Liver (tissue), 9 donors: Measurements from ENCODE around the gene LSMEM2. TPM values are rescaled to one million over a fixed set of nuclear protein-coding genes. Genes with fewer than 3 reads are reported as not detected.
A peak's percentile ranks its signal among the peaks of the same experiment; 100 is the strongest.

ENCODE experiments used
- DNase-seq: peaks from one replicate; pipeline ENCODE4 v3.0.0-alpha.2; 2017; ENCODE audit warnings: low spot score
- H3K27ac ChIP-seq, 2 donors: one replicate each; pipeline ENCODE4 v1.7.0; 2013; ENCODE audit warnings: inconsistent platforms in 2 of 2, low read length in 2 of 2, control low read depth in 1 of 2, low read depth in 1 of 2, mild to moderate bottlenecking in 1 of 2
- H3K27me3 ChIP-seq, 4 donors: one replicate each; pipeline versions ENCODE4 v1.6.1 to v1.7.0; 2013; ENCODE audit warnings: low read length in 3 of 4, inconsistent platforms in 1 of 4, mild to moderate bottlenecking in 1 of 4, moderate library complexity in 1 of 4; ENCODE audit not compliant: control insufficient read depth in 4 of 4, insufficient read depth in 4 of 4
- H3K36me3 ChIP-seq, 4 donors: one replicate each; pipeline versions ENCODE4 v1.6.1 to v1.7.0; 2013; ENCODE audit warnings: low read length in 3 of 4, mild to moderate bottlenecking in 3 of 4, low read depth in 1 of 4, moderate library complexity in 1 of 4; ENCODE audit not compliant: control insufficient read depth in 4 of 4, insufficient read depth in 3 of 4
- H3K4me1 ChIP-seq, 4 donors: one replicate each; pipeline versions ENCODE4 v1.6.1 to v1.7.0; 2013; ENCODE audit warnings: low read length in 3 of 4, mild to moderate bottlenecking in 3 of 4, moderate library complexity in 1 of 4; ENCODE audit not compliant: control insufficient read depth in 4 of 4, insufficient read depth in 4 of 4
- H3K4me3 ChIP-seq, 3 donors: one replicate each; pipeline versions ENCODE4 v1.6.1 to v1.7.0; 2013; ENCODE audit warnings: low read length in 3 of 3, control low read depth in 1 of 3, low read depth in 1 of 3, mild to moderate bottlenecking in 1 of 3
- H3K9ac ChIP-seq, 2 donors: one replicate each; pipeline ENCODE4 v1.7.0; 2013; ENCODE audit warnings: low read length in 2 of 2, mild to moderate bottlenecking in 2 of 2, moderate library complexity in 2 of 2, control low read depth in 1 of 2, low read depth in 1 of 2
- H3K9me3 ChIP-seq, 4 donors: one replicate each; pipeline versions ENCODE4 v1.6.1 to v1.7.0; 2013; ENCODE audit warnings: low read length in 3 of 4; ENCODE audit not compliant: control insufficient read depth in 4 of 4
- EGR1 ChIP-seq, 2 donors: IDR thresholded peaks; 2 replicates each; pipeline ENCODE4 v1.6.1; 2016 to 2018; ENCODE audit warnings: antibody characterized with exemption in 2 of 2, low read depth in 2 of 2
- FOXA1 ChIP-seq: IDR thresholded peaks from 2 replicates; pipeline ENCODE4 v1.6.1; 2016; ENCODE audit warnings: antibody characterized with exemption
- FOXA2 ChIP-seq: IDR thresholded peaks from 2 replicates; pipeline ENCODE4 v1.6.1; 2016; ENCODE audit warnings: antibody characterized with exemption
- GABPA ChIP-seq, 2 donors: IDR thresholded peaks in 1 of 2; conservative IDR thresholded peaks in 1 of 2; 2 replicates each; pipeline ENCODE4 v1.6.1; 2016; ENCODE audit warnings: antibody characterized with exemption in 2 of 2, mild to moderate bottlenecking in 1 of 2, moderate library complexity in 1 of 2
- HNF4A ChIP-seq, 2 donors: conservative IDR thresholded peaks; 2 replicates each; pipeline ENCODE4 v1.6.1; 2016; ENCODE audit warnings: antibody characterized with exemption in 2 of 2, mild to moderate bottlenecking in 2 of 2
- HNF4G ChIP-seq: IDR thresholded peaks from 2 replicates; pipeline ENCODE4 v1.6.1; 2016; ENCODE audit warnings: antibody characterized with exemption
- JUND ChIP-seq, 2 donors: IDR thresholded peaks; 2 replicates each; pipeline ENCODE4 v1.6.1; 2016; ENCODE audit warnings: antibody characterized with exemption in 2 of 2
- NR2F2 ChIP-seq: IDR thresholded peaks from 2 replicates; pipeline ENCODE4 v1.6.1; 2016; ENCODE audit warnings: antibody characterized with exemption
- RAD21 ChIP-seq, 2 donors: IDR thresholded peaks; 2 replicates each; pipeline ENCODE4 v1.6.1; 2016; ENCODE audit warnings: antibody characterized with exemption in 2 of 2, mild to moderate bottlenecking in 2 of 2
- RXRA ChIP-seq, 2 donors: IDR thresholded peaks; 2 replicates each; pipeline ENCODE4 v1.6.1; 2017 to 2018; ENCODE audit warnings: antibody characterized with exemption in 2 of 2, mild to moderate bottlenecking in 1 of 2
- SP1 ChIP-seq: IDR thresholded peaks from 2 replicates; pipeline ENCODE4 v1.6.1; 2018; ENCODE audit warnings: antibody characterized with exemption, mild to moderate bottlenecking
- TAF1 ChIP-seq: conservative IDR thresholded peaks from 2 replicates; pipeline ENCODE4 v1.6.1; 2016; ENCODE audit warnings: antibody characterized with exemption, mild to moderate bottlenecking
- YY1 ChIP-seq: IDR thresholded peaks from 2 replicates; pipeline ENCODE4 v1.6.1; 2016; ENCODE audit warnings: antibody characterized with exemption, mild to moderate bottlenecking
- WGBS: extraction: QIAGEN DNeasy Blood & Tissue Kit; methylation state at CpG from one replicate; pipeline ENCODE4 v1.1.7; 2013; 5-methylcytosine and 5-hydroxymethylcytosine counted together
- polyA plus RNA-seq, 2 donors: library from polyadenylated mRNA; stranded (reverse) in 1 of 2; unstranded in 1 of 2; fragments of 200-250 nt in 1 of 2; fragments of >200 nt in 1 of 2; fragmentation: Nextera tagmentation in 1 of 2; extraction: Ambion mirVana in 1 of 2; gene quantifications; one replicate each; pipeline versions ENCODE4 v1.2.1 to v1.2.3, GENCODE V29; 2013 to 2015
- total RNA-seq, 2 donors: library from RNA; depleted of rRNA; stranded (reverse); fragments of >200 nt; gene quantifications; one replicate each; pipeline ENCODE4 v1.2.3, GENCODE V29; 2014
- TF ChIP-seq, protein P1 (sequence below): IDR thresholded peaks from 2 replicates; pipeline ENCODE4 v1.6.1; 2016; ENCODE audit warnings: antibody characterized with exemption, mild to moderate bottlenecking
- TF ChIP-seq, protein P2 (sequence below): IDR thresholded peaks from 2 replicates; pipeline ENCODE4 v1.6.1; 2016; ENCODE audit warnings: antibody characterized with exemption
- TF ChIP-seq, protein P3 (sequence below): IDR thresholded peaks from 2 replicates; pipeline ENCODE4 v1.6.1; 2016; ENCODE audit warnings: antibody characterized with exemption
- TF ChIP-seq, protein P4 (sequence below): fragments of 150-350 bp; IDR thresholded peaks from 2 replicates; pipeline ENCODE4 v1.5.1; 2017; ENCODE audit warnings: improper control_type of control experiment, low read depth, low read length; ENCODE audit not compliant: missing input control
- TF ChIP-seq, protein P5 (sequence below): IDR thresholded peaks from 2 replicates; pipeline ENCODE4 v1.6.1; 2016; ENCODE audit warnings: antibody characterized with exemption
- donor health status: healthy.
- donor health status: healthy.
- donor health status: healthy.
- donor health status: healthy.
- donor health status: healthy.

LSMEM2 gene
- total and polyA plus RNA-seq, 4 donors = 0.03 to 0.08 TPM; not detected in 2

DNA sequence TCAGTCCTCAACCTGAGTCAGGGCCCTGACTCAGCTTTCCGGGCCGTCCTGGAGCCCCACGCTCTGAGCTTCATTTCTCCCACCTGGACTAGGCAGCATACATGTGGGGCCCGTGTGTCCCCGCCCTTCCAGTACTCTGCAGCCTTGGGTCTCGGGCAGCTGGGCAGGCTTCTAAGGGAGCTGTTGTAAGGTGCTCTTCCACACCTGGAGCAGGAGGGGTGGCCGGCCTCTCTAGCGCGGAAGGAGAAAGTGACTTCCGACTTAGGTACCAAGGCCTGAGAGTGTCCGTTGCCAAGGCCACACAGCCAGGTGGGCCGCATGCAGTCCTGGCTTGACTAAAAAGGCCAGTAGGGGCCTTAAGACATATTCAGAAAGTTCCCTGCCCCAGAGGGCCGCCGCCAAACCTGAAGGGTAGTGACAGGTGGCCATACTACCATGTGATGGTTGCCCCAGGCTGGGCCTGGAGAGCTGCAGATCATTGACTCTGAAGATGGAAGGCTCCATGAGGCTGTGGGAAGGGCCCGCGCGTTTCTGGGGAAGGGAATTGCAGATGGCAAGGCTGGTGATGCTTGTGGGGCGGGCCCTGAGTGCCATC, 19.4 kb upstream of the LSMEM2 start:
- Histone ChIP-seq H3K9me3 (no peaks in the 10 kb centered on the region), H3K4me3 (no peak overlapping the region), H3K36me3 (peaks cover 11 to 21% (median 15%) of the 10 kb centered on the region in 4 donors), H3K27ac (peak overlapping the region; percentile 62 to 79), H3K4me1 (peaks cover 9 to 38% (median 17%) of the 10 kb centered on the region in 4 donors), H3K9ac (no peak overlapping the region), H3K27me3 (no peaks in the 10 kb centered on the region)
- DNase-seq = no peak
- 61% methylated on average over 18 of the region's 18 CpGs for WGBS
- TF ChIP-seq YY1 = no peak
- no peak for TF ChIP-seq JUND (IDR thresholded peaks at IDR 0.05)
- TF ChIP-seq, protein P1, sequence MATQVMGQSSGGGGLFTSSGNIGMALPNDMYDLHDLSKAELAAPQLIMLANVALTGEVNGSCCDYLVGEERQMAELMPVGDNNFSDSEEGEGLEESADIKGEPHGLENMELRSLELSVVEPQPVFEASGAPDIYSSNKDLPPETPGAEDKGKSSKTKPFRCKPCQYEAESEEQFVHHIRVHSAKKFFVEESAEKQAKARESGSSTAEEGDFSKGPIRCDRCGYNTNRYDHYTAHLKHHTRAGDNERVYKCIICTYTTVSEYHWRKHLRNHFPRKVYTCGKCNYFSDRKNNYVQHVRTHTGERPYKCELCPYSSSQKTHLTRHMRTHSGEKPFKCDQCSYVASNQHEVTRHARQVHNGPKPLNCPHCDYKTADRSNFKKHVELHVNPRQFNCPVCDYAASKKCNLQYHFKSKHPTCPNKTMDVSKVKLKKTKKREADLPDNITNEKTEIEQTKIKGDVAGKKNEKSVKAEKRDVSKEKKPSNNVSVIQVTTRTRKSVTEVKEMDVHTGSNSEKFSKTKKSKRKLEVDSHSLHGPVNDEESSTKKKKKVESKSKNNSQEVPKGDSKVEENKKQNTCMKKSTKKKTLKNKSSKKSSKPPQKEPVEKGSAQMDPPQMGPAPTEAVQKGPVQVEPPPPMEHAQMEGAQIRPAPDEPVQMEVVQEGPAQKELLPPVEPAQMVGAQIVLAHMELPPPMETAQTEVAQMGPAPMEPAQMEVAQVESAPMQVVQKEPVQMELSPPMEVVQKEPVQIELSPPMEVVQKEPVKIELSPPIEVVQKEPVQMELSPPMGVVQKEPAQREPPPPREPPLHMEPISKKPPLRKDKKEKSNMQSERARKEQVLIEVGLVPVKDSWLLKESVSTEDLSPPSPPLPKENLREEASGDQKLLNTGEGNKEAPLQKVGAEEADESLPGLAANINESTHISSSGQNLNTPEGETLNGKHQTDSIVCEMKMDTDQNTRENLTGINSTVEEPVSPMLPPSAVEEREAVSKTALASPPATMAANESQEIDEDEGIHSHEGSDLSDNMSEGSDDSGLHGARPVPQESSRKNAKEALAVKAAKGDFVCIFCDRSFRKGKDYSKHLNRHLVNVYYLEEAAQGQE = no peak
- TF ChIP-seq, protein P2, sequence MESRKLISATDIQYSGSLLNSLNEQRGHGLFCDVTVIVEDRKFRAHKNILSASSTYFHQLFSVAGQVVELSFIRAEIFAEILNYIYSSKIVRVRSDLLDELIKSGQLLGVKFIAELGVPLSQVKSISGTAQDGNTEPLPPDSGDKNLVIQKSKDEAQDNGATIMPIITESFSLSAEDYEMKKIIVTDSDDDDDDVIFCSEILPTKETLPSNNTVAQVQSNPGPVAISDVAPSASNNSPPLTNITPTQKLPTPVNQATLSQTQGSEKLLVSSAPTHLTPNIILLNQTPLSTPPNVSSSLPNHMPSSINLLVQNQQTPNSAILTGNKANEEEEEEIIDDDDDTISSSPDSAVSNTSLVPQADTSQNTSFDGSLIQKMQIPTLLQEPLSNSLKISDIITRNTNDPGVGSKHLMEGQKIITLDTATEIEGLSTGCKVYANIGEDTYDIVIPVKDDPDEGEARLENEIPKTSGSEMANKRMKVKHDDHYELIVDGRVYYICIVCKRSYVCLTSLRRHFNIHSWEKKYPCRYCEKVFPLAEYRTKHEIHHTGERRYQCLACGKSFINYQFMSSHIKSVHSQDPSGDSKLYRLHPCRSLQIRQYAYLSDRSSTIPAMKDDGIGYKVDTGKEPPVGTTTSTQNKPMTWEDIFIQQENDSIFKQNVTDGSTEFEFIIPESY = no peak
- no peak for TF ChIP-seq SP1
- TF ChIP-seq NR2F2 = no peak
- no peak for TF ChIP-seq RAD21 (IDR thresholded peaks at IDR 0.05)
- TF ChIP-seq EGR1 (IDR thresholded peaks at IDR 0.05; ENCODE audit: low read depth in 2 of 2) = no peak
- no peak for TF ChIP-seq FOXA1
- TF ChIP-seq FOXA2 = no peak
- TF ChIP-seq RXRA (IDR thresholded peaks at IDR 0.05) = no peak
- TF ChIP-seq, protein P3, sequence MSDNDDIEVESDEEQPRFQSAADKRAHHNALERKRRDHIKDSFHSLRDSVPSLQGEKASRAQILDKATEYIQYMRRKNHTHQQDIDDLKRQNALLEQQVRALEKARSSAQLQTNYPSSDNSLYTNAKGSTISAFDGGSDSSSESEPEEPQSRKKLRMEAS = no peak
- no peak for TF ChIP-seq HNF4A (conservative IDR thresholded peaks at IDR 0.05)
- TF ChIP-seq, protein P4, sequence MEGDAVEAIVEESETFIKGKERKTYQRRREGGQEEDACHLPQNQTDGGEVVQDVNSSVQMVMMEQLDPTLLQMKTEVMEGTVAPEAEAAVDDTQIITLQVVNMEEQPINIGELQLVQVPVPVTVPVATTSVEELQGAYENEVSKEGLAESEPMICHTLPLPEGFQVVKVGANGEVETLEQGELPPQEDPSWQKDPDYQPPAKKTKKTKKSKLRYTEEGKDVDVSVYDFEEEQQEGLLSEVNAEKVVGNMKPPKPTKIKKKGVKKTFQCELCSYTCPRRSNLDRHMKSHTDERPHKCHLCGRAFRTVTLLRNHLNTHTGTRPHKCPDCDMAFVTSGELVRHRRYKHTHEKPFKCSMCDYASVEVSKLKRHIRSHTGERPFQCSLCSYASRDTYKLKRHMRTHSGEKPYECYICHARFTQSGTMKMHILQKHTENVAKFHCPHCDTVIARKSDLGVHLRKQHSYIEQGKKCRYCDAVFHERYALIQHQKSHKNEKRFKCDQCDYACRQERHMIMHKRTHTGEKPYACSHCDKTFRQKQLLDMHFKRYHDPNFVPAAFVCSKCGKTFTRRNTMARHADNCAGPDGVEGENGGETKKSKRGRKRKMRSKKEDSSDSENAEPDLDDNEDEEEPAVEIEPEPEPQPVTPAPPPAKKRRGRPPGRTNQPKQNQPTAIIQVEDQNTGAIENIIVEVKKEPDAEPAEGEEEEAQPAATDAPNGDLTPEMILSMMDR = no peak
- TF ChIP-seq TAF1 = no peak
- no peak for TF ChIP-seq HNF4G
- no peak for TF ChIP-seq GABPA (IDR thresholded peaks at IDR 0.05 in 1 of 2, conservative IDR thresholded peaks at IDR 0.05 in 1 of 2)
- TF ChIP-seq, protein P5, sequence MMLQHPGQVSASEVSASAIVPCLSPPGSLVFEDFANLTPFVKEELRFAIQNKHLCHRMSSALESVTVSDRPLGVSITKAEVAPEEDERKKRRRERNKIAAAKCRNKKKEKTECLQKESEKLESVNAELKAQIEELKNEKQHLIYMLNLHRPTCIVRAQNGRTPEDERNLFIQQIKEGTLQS = no peak
